ENCODE measurements around the gene GLUD2.
"Not testable (repeated sequence)": the region's sequence is repeated elsewhere in the genome, so short reads cannot be mapped to it uniquely, and the experiment has no call there.

Gene GLUD2

DNA sequence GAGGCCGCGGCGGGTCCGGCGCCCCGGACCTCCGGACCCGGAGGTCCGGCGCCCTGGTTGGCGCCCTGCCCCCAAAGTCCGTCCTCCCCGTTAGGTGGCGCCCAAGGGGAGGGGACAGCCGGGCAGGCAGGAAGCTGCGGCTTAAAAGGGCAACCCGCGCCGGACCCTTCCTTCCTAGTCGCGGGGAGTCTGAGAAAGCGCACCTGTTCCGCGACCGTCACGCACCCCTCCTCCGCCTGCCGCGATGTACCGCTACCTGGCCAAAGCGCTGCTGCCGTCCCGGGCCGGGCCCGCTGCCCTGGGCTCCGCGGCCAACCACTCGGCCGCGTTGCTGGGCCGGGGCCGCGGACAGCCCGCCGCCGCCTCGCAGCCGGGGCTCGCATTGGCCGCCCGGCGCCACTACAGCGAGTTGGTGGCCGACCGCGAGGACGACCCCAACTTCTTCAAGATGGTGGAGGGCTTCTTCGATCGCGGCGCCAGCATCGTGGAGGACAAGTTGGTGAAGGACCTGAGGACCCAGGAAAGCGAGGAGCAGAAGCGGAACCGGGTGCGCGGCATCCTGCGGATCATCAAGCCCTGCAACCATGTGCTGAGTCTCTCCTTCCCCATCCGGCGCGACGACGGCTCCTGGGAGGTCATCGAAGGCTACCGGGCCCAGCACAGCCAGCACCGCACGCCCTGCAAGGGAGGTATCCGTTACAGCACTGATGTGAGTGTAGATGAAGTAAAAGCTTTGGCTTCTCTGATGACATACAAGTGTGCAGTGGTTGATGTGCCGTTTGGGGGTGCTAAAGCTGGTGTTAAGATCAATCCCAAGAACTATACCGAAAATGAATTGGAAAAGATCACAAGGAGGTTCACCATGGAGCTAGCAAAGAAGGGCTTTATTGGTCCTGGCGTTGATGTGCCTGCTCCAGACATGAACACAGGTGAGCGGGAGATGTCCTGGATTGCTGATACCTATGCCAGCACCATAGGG is at the start of gene GLUD2:
Gene GLUD2, plus strand, starts transcription at position 170 of the 979 bp plus-strand sequence. Its CDS starts 75 bp downstream, at position 245.
- DNase-seq: not testable (repeated sequence)

DNA sequence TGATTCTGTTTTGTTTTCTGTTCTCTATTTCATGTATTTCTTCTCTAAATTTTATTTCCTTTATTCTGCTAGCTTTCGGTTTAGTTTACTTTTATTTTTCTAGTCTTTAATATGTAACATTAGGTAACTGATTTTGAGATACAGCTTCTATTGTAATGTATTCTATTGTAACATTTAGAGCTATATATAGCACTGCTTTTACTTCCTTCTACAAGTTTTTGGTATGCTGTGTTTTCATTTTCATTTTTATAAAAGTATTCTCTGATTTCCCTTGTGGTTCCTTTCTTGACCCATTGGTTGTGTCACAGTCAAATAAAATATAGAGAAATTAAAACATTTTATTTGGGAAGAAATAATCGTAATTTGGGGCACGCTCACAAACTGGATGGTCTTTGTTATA is 48.0 kb upstream of the GLUD2 start:
- DNase-seq: no peak

DNA sequence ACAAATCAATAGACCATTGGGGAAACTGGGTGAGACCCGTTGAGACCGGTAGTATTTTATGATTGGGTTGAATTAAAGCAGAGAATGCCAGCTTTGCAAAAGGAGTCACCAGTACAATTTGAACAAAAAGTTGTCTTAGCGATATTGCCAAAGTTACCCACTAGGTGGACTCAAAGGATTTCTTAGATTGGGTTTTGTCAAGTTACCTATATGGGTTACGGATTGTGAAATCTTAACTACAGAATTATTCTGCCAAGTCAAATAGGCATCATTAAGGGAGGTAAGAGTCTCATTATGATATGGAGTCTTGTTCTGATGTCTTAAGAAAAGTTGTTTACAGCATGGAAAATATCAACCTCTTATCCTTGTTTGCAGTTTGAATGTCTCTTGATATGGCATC is 46.8 kb upstream of the GLUD2 start:
- DNase-seq: no peak

DNA sequence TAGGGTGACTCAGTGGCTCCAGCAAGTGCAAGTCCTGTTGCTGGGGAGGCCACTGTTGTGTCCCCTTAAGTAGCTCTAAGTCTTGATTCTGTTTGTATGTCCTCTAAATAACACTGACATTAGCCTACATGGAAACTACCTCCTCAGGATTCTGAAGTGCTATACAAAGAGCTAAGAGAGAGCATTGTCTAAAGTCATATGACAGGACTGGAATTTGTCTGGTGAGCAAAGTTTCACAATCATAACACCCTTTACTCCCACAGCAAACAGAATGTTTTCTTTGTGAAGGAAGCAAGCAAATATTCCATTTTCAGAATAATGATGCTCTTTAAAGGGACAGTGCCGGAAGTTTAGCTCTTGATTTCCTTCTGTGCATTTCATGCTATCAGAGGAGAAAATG is 38.5 kb upstream of the GLUD2 start:
- DNase-seq: no peak

DNA sequence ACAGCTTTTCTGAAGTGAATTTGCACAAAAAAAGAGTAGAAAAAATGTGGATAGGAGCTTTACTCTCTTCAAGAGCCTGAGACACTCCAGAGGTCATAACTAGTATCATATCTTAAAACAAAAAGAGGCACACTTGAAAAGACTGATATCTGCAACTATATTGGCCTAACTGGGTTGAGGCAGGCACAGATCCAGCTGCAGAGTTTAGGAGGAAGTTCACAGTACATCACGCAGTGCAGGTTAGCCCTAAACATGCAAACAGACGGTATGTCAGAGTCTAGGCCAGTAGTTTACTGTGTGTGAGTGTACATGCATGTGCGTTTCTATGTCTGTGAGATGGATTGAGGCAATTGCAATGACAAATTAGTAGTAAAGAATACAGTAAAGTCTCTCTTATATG is 37.6 kb upstream of the GLUD2 start:
- no peak for DNase-seq

DNA sequence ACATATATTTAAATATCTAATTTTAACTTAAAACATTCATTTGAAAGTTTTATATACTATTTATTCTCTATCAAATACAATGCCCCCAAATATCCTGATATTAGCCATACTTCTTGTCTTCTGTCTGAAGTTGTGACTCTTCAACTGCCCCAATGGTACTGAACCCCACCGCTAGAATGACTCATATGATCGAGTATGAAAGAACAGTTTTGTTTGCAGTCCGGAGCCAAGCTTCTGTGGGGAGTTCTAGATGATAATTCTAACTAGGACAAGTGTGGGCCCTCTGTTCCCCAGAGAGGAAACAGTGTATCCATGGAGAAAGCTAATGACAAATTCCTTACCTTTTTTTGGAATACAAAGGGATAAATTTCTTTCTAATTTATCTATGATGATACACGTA is 37.2 kb upstream of the GLUD2 start:
- DNase-seq: no peak

DNA sequence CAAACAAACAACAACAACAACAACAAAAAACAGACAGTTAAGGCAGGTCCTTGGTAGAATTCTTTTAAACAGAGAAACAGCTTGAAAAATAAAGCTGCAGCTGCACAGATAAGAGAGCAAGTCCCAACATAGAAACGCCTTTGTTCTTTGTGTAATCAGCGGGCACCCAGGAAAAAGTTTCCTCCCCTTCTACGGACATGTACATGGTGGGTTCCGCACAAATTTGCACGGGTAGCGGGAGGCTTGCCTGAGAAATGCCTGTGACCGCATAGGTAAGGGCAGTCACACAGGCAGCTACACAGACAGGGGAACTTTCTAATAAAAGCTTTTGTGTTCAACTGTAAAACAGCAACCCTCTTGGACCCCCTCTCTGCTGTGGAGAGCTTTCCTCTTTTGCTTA is 36.2 kb upstream of the GLUD2 start:
- DNase-seq: no peak

DNA sequence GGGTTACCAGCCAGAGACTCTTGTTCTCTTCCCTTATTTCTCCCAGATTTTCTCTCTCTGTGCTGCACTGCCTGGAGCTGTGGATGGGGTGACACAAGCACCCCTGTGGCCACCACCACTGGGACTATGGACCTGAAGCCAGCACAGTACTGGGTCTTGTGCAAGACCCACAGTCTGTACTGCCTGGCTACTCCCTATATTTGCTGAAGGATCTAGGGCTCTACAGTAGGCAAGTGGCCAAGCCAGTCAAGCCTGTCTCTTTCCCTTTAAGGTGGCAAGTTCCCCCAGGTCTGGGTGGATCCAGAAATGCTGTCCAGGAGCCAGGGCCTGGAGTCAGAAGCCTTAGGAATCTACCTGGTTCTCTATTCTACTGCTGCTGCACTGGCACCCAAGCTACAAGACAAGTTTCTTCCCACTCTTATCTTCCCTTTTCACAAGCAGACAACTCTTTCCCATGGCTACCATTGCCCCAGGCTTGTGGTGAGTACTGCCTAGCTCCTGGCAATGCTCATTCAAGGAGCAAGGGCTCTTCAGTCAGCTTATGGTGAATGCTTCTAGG is 33.4 kb upstream of the GLUD2 start:
- no peak for DNase-seq

DNA sequence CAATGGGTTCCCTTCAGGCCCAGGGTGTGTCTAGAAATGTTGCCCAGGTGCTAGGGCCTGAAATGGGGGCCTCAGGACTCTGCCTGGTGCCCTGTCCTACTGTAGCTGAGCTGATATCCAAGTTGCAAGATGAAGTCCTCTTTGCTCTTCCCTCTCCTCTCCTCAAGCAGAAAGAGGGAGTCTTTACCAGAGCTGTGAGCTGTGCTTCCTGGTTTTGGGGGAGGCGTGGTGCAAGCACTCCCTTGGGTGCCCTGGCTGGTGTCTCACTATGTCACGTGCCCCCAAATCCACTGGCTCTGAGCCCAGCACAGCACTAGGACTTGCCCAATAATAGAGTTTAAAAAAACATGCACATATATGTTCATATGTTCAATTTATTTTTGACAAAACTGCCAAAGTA is 32.6 kb upstream of the GLUD2 start:
- no peak for DNase-seq

DNA sequence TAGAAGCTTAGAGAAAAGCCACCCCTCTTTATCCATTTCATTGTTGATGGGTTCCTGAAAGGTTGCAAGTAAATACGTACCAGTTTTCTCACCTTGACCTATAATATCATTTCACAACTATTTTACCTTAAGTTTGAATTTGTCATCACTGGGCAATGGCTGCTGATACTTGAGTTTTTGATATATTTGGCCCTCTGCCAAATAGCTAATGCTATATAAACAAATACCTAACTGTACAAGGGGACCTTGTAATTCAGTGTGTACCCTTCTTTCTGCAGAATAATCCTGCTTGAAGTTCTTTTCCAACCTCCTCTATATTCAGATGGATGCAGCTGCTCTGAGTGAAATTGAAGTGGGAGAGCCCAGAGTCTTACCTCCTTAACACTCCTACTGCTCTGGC is 19.0 kb upstream of the GLUD2 start:
- no peak for DNase-seq

DNA sequence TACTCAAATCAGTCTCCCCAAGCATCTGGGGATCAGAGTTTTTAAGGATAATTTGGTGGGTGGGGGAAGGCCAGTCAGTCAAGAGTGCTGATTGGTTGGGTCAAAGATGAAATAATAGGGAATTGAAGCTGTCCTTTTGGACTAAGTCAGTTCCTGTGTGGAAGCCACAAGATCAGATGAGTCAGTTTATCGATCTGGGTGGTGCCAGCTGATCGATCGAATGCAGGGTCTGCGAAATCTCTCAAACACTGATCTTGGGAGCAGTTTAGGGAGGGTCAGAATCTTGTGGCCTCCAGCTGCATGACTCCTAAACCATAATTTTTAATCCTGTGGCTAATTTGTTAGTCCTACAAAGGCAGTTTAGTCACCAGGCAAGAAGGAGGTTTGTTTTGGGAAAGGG is 17.3 kb upstream of the GLUD2 start:
- no peak for DNase-seq

DNA sequence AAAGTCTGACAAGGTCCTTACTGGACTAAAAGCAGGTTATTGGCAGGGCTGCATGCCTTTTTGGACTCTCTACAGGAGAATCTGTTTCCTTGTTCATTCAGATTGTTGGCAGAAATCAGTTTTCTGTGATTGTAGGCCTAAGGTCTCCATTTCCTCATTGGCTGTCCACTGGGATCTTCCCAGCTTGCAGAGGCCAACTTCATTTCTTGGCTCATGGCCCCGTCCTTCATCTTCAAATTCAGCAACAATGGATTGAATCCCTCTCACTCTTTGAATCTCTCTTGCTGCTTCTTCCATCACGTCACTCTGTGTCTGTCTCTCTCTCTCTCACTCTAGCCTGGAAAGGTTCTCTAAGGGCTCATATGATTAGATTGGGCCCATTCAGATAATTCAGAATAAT is 14.9 kb upstream of the GLUD2 start:
- no peak for DNase-seq

DNA sequence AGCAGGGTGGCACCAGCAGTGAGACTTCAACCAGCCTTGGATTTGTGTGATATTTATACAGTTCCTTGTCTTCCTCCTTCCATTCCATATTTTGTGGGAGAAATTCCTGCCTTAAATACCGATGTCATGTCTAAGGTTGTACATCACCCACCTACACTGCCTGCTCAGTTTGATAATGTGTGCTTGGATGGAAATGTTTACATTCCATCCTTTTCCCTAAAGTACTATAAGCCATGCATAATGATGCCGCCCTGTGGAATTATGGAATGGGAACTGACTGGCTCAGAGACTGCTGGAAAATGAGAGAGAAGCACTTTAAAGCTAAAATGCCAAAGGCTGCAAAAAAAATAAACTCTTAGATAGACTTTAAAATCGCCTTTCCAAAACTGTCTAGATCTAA is 11.3 kb upstream of the GLUD2 start:
- DNase-seq: no peak

DNA sequence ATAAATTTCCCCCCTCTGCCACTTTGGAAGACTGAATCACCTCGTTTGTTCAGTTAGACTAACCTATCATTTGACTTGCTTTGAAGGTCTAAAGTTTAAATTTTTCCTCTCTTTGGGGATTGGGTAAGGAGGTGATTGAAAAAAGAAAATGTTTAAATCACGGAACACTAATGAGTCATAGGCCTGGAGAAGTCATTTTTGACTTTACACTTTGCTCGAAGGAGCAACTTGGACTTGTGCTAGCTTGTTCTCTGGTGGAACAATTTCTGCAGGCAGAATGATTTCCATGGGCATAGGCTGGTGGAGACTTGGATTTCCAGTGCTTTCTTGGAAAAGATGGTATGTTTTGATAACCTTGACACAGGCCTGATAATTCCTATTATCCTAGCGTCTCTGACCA is 10.5 kb upstream of the GLUD2 start:
- no peak for DNase-seq

DNA sequence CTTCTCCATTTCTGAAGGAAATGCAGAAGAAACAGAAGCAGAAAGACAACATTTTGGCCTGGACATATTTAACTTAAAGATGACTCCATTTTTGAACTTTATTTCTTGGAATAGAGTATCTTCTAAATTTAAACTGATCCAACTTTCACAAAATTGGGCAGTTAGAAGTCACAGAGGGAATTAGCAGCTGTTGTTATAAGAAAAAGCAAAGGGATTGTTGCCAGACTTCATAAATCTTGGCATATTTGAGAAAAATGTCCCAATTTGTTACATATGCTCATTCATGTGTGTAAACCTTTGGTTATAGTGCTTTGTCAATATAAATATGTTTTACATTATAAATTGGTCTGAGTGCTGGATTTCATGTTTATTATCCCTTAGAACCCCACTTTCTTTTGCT is 3.4 kb downstream of the GLUD2 start:
- no peak for DNase-seq

DNA sequence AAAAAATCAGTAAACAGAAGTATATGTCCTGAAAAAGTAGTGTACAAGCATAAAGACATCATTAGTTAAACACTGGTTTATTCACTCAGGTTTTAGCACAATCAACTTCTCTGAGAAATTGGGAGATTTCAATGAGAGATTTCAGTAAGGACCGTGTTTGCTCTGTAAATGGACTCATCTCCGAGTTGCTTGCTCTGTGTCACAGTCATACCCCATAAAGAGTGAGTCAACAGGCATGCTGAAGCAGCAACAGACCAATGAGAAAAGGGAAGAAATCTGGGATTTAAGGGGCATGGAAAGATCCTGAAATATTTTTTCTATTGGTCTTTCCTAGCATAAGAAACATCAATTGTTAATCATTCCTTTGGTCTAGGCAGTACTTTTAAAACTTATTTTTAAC is 4.7 kb downstream of the GLUD2 start:
- DNase-seq: no peak

DNA sequence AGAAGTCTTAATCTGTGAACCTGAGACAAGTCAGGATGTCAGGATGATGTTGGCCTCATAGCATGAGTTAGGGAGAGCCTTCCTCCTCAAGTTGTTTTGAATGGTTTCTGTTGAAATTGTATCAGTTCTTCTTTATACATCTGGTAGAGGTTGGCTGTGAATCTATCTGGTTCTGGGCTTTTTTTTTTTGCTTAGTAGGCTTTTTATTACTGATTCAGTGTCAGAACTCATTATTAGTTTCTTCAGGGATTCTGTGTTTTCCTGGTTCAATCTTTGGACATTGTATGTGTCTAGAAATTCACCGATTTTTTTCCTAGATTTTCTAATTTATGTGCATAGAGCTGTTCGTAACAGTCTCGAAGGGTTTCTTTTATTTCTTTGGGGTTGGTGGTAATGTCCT is 14.9 kb downstream of the GLUD2 start:
- DNase-seq: no peak

DNA sequence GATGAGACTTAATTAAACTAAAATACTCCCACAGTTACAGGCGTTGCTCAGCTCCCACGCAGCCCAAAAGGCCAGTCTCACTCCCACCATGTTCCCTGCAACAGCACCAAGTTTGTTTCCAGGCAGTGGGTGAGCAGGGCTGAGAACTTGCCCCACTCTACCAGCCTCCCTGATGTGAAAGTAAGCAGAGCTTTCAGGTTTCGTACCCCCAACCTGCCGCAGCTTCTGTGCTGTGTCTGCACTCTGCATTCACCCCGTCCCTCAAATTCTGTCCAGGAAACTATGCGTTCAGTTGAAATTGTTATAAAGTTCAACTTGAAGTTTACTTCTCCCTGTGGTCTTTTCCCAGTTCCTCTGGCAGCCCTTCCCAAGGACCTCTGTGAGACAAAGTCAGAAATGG is 17.2 kb downstream of the GLUD2 start:
- no peak for DNase-seq

DNA sequence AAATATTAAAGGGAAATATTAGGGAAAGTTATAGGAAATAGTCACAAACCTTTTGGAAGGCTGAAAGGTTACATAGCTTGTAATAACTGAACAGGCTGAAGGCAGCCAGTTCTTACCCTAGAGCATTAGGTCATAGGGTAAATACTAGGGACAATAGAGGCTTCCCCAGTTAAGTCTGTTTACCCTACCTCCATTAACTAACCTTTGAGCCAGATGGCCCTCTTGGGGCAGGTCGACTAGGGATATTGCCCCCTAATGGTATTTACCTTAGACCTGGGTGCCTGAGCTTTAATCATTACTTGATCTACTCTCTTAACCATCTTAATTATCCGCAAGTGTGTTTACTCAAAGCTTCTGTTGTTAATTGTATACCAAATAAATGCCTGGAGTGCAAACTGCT is 36.8 kb downstream of the GLUD2 start:
- DNase-seq: not testable (repeated sequence)

DNA sequence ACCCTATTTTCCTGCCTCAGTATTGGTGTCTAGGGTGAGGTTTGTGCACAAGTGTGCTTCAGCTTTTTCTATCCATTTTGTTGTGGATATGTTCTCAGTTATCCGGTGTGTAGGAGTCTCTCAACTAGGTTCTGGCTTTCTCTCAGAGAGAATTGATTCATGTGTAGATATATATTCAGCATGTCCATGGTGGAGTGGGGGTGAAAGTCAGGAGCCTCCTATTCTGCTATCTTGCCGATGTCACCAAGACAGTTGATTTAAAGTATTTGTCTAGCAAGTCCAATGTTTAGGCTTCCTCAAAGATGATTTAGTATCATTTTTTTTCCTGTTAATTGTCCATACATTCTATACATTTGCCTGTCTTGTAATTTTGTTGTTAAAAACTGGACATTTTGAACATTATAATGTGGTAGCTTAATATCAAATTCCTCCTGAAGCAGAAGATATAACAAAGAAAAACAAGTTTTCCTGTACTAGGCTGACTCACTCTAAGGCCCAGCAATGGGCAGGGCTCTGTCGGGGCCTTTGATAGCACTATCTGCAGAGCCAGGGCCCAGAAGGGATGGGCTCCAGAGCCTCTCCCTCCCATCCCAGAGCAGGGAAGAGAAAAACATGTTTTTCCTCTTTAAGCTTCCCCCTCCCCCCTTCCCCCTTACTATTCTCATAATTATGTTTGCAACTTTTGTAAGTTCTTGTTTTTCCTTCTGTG is 37.6 kb downstream of the GLUD2 start:
- DNase-seq: no peak

DNA sequence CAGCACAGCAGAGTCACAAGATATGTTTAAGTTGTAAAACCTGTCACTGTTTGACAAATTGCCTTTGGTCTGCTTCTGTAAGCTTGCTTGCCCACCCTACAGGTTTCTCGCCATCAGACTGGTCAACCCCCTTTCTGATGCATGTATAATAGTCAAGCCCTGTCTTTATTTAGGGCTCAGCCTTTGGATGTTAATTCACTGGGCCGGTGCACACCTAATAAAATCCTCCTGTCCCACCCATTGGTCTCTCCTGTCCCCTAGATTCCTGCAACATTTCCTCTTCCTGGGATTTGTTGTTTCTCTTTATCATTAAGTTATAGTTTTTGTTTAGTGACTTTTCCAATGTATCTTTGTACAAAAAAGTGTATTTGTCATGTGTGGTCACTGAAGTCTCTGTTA is 38.2 kb downstream of the GLUD2 start:
- DNase-seq: no peak

DNA sequence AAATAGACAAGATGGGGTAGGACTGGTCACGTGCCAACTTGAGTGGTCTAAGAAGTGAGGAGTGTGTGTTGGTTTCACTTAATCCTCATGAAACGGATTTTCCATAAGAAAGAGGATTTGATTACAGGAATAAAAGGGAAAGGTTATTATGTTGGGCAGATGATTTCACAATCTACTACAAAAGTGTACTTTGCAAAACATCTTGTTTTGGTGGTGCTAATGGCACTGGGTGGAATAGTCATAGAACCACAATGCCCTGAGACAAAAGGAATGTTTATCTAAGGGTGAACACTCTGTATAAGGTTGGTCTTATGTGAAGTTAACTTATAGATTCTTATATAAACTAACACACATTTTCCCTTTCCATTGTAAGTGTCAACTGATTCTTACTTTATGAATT is 45.6 kb downstream of the GLUD2 start:
- no peak for DNase-seq

Measured in stimulated activated naive CD4-positive, alpha-beta T cell (primary cell).